ENCODE data around the gene ZBTB3.

DNA sequence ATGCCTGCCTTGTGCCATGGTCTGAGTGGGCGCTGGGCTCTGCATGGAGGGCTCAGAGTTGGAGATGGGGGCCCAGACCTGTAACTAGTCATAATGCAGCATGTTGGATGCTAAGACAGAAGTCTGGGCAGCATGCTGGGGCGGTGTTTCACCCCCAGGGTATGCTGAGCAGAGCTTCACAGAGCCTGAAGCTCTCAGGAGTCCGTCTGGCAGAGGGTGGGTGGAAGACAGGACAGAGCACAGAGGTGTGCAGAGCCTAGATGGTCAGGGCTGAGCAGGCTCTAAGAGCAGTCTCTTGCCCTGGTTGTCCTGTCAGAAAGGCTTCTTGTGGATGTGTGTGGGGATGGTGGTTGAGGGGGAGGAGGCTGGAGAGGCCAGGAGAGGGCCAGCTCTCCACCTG is 24.5 kb upstream of the ZBTB3 start:
- TF ChIP-seq, protein P1, sequence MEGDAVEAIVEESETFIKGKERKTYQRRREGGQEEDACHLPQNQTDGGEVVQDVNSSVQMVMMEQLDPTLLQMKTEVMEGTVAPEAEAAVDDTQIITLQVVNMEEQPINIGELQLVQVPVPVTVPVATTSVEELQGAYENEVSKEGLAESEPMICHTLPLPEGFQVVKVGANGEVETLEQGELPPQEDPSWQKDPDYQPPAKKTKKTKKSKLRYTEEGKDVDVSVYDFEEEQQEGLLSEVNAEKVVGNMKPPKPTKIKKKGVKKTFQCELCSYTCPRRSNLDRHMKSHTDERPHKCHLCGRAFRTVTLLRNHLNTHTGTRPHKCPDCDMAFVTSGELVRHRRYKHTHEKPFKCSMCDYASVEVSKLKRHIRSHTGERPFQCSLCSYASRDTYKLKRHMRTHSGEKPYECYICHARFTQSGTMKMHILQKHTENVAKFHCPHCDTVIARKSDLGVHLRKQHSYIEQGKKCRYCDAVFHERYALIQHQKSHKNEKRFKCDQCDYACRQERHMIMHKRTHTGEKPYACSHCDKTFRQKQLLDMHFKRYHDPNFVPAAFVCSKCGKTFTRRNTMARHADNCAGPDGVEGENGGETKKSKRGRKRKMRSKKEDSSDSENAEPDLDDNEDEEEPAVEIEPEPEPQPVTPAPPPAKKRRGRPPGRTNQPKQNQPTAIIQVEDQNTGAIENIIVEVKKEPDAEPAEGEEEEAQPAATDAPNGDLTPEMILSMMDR (IDR thresholded peaks at IDR 0.05) = no peak
- TF ChIP-seq POLR2A (IDR thresholded peaks at IDR 0.05) = no peak
